HG03039 (cell line): ENCODE measurements around the gene SLC6A18.
"Not testable (repeated sequence)": the region's sequence is repeated elsewhere in the genome, so short reads cannot be mapped to it uniquely, and the experiment has no call there.

Experiments used
- ATAC-seq: cut with Tn5 transposase; IDR thresholded peaks from one replicate; pipeline ENCODE4 v1.9.1; 2021; ENCODE audit warnings: mild to moderate bottlenecking, moderate library complexity; ENCODE audit not compliant: unreplicated experiment

SLC6A18 gene

GRCh38 chr5:1228120-1228519, 2.9 kb downstream of the SLC6A18 start:
- ATAC-seq, result no peak

GRCh38 chr5:1229023-1229422, 3.8 kb downstream of the SLC6A18 start:
- not testable (repeated sequence) for ATAC-seq

- no peak for ATAC-seq
These were observed 4.6 kb downstream of the SLC6A18 start for GRCh38 chr5:1229822-1230221.

- ATAC-seq, result no peak
These were observed 5.4 kb downstream of the SLC6A18 start for GRCh38 chr5:1230551-1230950.

GRCh38 chr5:1231354-1231905, 6.2 kb downstream of the SLC6A18 start:
- no peak for ATAC-seq

- ATAC-seq, result no peak
These were observed 7.6 kb downstream of the SLC6A18 start for GRCh38 chr5:1232780-1233179.

- no peak for ATAC-seq
These were observed 10.2 kb downstream of the SLC6A18 start for GRCh38 chr5:1235379-1235778.

- ATAC-seq, result no peak
These were observed 10.7 kb downstream of the SLC6A18 start for GRCh38 chr5:1235838-1236237.

GRCh38 chr5:1239505-1240251, 14.5 kb downstream of the SLC6A18 start:
- ATAC-seq, result no peak

GRCh38 chr5:1240496-1241260, 15.5 kb downstream of the SLC6A18 start:
- ATAC-seq, result no peak

GRCh38 chr5:1241509-1242080, 16.4 kb downstream of the SLC6A18 start:
- ATAC-seq, result no peak

- ATAC-seq, result no peak
These were observed 17.7 kb downstream of the SLC6A18 start for GRCh38 chr5:1242733-1243486.

- no peak for ATAC-seq
These were observed 18.4 kb downstream of the SLC6A18 start for GRCh38 chr5:1243487-1244130.

GRCh38 chr5:1244255-1244654, 19.1 kb downstream of the SLC6A18 start:
- ATAC-seq, result no peak

- no peak for ATAC-seq
These were observed 19.8 kb downstream of the SLC6A18 start for GRCh38 chr5:1244976-1245375.

- ATAC-seq, result no peak
These were observed 20.9 kb downstream of the SLC6A18 start for GRCh38 chr5:1245905-1246576.

GRCh38 chr5:1246711-1247431, 21.7 kb downstream of the SLC6A18 start:
- ATAC-seq, result no peak

GRCh38 chr5:1247811-1248210, 22.6 kb downstream of the SLC6A18 start:
- no peak for ATAC-seq
